ENCODE data around the gene PCNX2.

GRCh38 chr1:233336554-233337456 lies 41.3 kb upstream of the PCNX2 start:
- TF ChIP-seq CTCF (IDR thresholded peaks at IDR 0.05) (no peak), EZH2 (IDR thresholded peaks at IDR 0.05; ENCODE audit: borderline replicate concordance, insufficient read depth, low read depth, low read length, poor library complexity, severe bottlenecking) (no peak)

Data from B cell (primary cell).